Thoracic aorta (tissue), 2 donors: ENCODE results near the gene MAP2K1. TPM values are rescaled to one million over a fixed set of nuclear protein-coding genes. Genes with fewer than 3 reads are reported as not detected.

Experiments
- ATAC-seq: fragments of 150-250 bp; one replicate; pipeline ENCODE4 v1.8.0; 2017; ENCODE audit warnings: low read depth; ENCODE audit not compliant: insufficient number of reproducible peaks, low FRiP score
- DNase-seq: peaks from one replicate; pipeline ENCODE4 v3.0.0-alpha.2; 2020; ENCODE audit warnings: low spot score
- H3K27ac ChIP-seq, 2 donors: fragments of 200-600 bp; sonication (generic); 1 replicate in 1 of 2; 2 replicates in 1 of 2; pipeline ENCODE4 v1.5.1; 2016; ENCODE audit warnings: mild to moderate bottlenecking in 2 of 2, moderate library complexity in 2 of 2
- H3K27me3 ChIP-seq: fragments of 200-600 bp; sonication (generic); replicated peaks from 2 replicates; pipeline ENCODE4 v1.6.0; 2016; ENCODE audit warnings: mild to moderate bottlenecking; ENCODE audit not compliant: insufficient read depth
- H3K36me3 ChIP-seq: fragments of 200-600 bp; sonication (generic); one replicate; pipeline ENCODE4 v1.5.1; 2016
- H3K4me1 ChIP-seq, 2 donors: fragments of 200-600 bp; sonication (generic); 1 replicate in 1 of 2; 2 replicates in 1 of 2; pipeline versions ENCODE4 v1.5.1 to v1.6.0; 2016; ENCODE audit warnings: low read depth in 2 of 2, mild to moderate bottlenecking in 1 of 2; ENCODE audit not compliant: control insufficient read depth in 1 of 2
- H3K4me3 ChIP-seq: fragments of 200-600 bp; sonication (generic); 2 replicates; pipeline ENCODE4 v1.5.1; 2016; ENCODE audit warnings: mild to moderate bottlenecking
- H3K9me3 ChIP-seq: fragments of 200-600 bp; sonication (generic); 2 replicates; pipeline ENCODE4 v1.5.1; 2016
- total RNA-seq, 2 donors: library from RNA; depleted of rRNA; stranded (reverse); fragments of >200 nt; gene quantifications; one replicate each; pipeline versions ENCODE4 v1.1.0 to v1.2.3, GENCODE V29; 2016
- TF ChIP-seq, protein P1 (sequence below): fragments of 200-600 bp; sonication (generic); IDR thresholded peaks from one replicate; pipeline ENCODE4 v1.5.1; 2019; ENCODE audit warnings: antibody characterized with exemption

The MAP2K1 gene
- total RNA-seq, 2 donors from 2014 or later: 58.7 to 62.3 TPM

DNA sequence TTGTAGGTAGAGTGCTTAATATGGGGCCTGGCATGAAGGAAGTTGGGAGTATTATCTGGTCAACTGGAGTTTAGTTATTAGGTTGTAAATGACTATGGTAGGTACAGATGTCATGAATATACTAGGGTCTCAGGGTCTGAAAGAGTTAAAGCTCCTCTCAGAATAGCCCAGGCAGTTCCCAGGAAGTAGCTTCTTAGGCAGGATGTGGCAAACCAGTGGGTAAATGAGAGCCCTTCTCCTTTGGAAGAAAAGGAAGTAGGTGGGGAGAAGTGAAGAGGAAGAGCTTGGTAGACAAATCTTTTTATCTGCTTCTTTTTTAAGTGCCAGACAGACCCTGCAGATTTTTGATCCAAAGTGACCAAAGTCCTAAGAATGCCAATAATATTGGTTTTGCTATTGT lies 24.5 kb downstream of the MAP2K1 start:
- Histone ChIP-seq H3K36me3 (peaks cover 3% of the 10 kb centered on the region), H3K9me3 (no peaks in the 10 kb centered on the region), H3K27ac (no peak overlapping the region), H3K4me1 (peaks cover 16 to 21% of the 10 kb centered on the region in 2 donors), H3K27me3 (no peaks in the 10 kb centered on the region), H3K4me3 (no peak overlapping the region)
- ATAC-seq: no peak
- TF ChIP-seq, protein P1, sequence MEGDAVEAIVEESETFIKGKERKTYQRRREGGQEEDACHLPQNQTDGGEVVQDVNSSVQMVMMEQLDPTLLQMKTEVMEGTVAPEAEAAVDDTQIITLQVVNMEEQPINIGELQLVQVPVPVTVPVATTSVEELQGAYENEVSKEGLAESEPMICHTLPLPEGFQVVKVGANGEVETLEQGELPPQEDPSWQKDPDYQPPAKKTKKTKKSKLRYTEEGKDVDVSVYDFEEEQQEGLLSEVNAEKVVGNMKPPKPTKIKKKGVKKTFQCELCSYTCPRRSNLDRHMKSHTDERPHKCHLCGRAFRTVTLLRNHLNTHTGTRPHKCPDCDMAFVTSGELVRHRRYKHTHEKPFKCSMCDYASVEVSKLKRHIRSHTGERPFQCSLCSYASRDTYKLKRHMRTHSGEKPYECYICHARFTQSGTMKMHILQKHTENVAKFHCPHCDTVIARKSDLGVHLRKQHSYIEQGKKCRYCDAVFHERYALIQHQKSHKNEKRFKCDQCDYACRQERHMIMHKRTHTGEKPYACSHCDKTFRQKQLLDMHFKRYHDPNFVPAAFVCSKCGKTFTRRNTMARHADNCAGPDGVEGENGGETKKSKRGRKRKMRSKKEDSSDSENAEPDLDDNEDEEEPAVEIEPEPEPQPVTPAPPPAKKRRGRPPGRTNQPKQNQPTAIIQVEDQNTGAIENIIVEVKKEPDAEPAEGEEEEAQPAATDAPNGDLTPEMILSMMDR: no peak
- DNase-seq: no peak

DNA sequence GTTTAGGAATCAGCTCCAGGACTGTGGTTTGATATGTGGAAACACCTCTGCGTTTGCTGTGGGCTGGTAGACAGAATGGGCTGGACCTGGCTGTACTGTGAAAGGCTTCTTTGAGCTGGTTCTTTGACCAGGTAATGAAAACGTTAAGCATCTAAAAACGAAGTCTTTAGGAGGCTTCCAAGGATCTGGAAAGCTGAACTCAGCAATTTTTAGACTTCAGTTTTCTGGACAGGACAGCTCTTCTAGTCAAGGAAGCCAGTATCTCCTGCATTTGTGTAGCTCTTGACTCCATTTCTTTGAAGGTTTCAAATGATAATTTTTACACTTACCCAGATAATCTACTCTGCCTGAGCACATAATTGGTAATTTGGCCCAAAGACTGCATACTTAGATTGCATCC lies 25.5 kb downstream of the MAP2K1 start:
- Histone ChIP-seq H3K9me3 (no peaks in the 10 kb centered on the region), H3K4me1 (peaks cover 20 to 24% of the 10 kb centered on the region in 2 donors), H3K27ac (no peak overlapping the region), H3K36me3 (peaks cover 3% of the 10 kb centered on the region), H3K27me3 (no peaks in the 10 kb centered on the region), H3K4me3 (no peak overlapping the region)
- no peak for DNase-seq
- TF ChIP-seq, protein P1: no peak
- no peak for ATAC-seq

- Histone ChIP-seq H3K27ac (no peak overlapping the region), H3K9me3 (no peaks in the 10 kb centered on the region), H3K36me3 (peaks cover 3% of the 10 kb centered on the region), H3K4me1 (peaks cover 20 to 31% of the 10 kb centered on the region in 2 donors), H3K27me3 (no peaks in the 10 kb centered on the region), H3K4me3 (no peak overlapping the region)
- TF ChIP-seq, protein P1: no peak
- ATAC-seq (no peak), DNase-seq (no peak)
Measured at GRCh38 chr15:66413579-66413978, 26.9 kb downstream of the MAP2K1 start.

DNA sequence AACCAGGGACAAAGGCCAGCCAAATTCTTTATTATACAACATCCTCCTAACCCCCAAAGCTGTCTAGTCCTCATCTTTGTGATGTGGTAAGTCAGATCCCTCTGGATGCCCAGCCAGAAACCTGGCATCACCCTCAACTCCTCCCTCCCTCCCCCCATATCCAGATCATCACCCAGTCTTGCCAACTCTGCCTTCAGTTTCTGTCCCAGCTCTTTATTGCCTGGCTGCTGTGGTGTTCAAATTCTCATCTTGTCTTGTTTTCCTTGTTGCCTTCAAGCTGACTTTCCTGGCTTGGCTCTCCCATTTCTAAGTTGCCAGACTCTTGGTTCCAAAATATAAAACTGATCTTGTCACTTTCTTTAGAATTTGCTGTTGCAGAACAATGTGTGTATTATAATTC lies 28.6 kb downstream of the MAP2K1 start:
- DNase-seq (no peak), ATAC-seq (no peak)
- Histone ChIP-seq H3K27me3 (no peaks in the 10 kb centered on the region), H3K4me1 (peaks cover 14 to 31% of the 10 kb centered on the region in 2 donors), H3K27ac (no peak overlapping the region), H3K9me3 (no peaks in the 10 kb centered on the region), H3K36me3 (peaks cover 3% of the 10 kb centered on the region), H3K4me3 (no peak overlapping the region)
- TF ChIP-seq, protein P1: no peak

DNA sequence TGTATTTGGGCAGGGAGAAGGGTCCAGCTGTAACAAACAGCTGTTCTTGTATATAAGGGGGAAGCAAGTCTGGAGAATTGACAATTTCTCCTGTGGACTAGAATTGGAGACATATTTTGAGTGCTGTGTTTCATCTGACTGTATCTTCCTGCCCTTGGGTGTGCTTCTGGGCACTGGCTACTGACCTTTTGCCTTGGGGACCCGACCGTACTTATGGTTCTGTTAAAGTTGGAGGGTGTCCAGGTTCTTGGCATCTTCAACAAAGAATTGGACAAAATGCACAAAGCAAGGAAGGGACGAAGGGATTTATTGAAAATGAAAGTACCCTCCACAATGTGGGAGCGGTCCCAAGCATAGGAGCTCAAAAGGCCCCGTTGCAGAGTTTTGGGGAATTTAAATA lies 31.0 kb downstream of the MAP2K1 start:
- no peak for DNase-seq
- Histone ChIP-seq H3K4me3 (peak overlapping the region; percentile 46), H3K27me3 (no peaks in the 10 kb centered on the region), H3K36me3 (peaks cover 3% of the 10 kb centered on the region), H3K4me1 (peaks cover 11 to 26% of the 10 kb centered on the region in 2 donors), H3K27ac (no peak overlapping the region), H3K9me3 (no peaks in the 10 kb centered on the region)
- TF ChIP-seq, protein P1: no peak
- ATAC-seq: no peak
